Stimulated activated CD4-positive, alpha-beta T cell treated with anti-CD3 and anti-CD28 coated beads, Interleukin-15, amount 100 ng/mL, for 48 hours (primary cell): Measurements from ENCODE around the gene FAM83F.

Source experiments
- DNase-seq, 2 donors: peaks; one replicate each; pipeline ENCODE4 v3.0.0-alpha.2; 2020; ENCODE audit warnings: low read depth in 2 of 2

The FAM83F gene

GRCh38 chr22:39994041-39994565 lies 651 bp upstream of the FAM83F start:
- DNase-seq, result peak; percentile 23 to 24

- DNase-seq, result no peak
These were observed 869 bp downstream of the FAM83F start for GRCh38 chr22:39995393-39996252.

- no peak for DNase-seq
These were observed 2.0 kb downstream of the FAM83F start for GRCh38 chr22:39996732-39997131.

- DNase-seq, result no peak
These were observed 2.7 kb downstream of the FAM83F start for GRCh38 chr22:39997421-39997820.

- no peak for DNase-seq
These were observed 3.4 kb downstream of the FAM83F start for GRCh38 chr22:39997939-39998726.

- DNase-seq, result no peak
These were observed 4.5 kb downstream of the FAM83F start for GRCh38 chr22:39999144-39999757.

- DNase-seq, result no peak
These were observed 5.4 kb downstream of the FAM83F start for GRCh38 chr22:40000171-40000570.

- DNase-seq, result no peak
These were observed 6.4 kb downstream of the FAM83F start for GRCh38 chr22:40001106-40001505.

- DNase-seq, result no peak
These were observed 7.2 kb downstream of the FAM83F start for GRCh38 chr22:40001800-40002577.

GRCh38 chr22:40002935-40003715 lies 8.4 kb downstream of the FAM83F start:
- DNase-seq, result no peak

GRCh38 chr22:40004836-40005235 lies 10.1 kb downstream of the FAM83F start:
- no peak for DNase-seq

GRCh38 chr22:40006641-40007040 lies 11.9 kb downstream of the FAM83F start:
- DNase-seq, result no peak

GRCh38 chr22:40007853-40008710 lies 13.3 kb downstream of the FAM83F start:
- DNase-seq, result no peak

- DNase-seq, result no peak
These were observed 14.1 kb downstream of the FAM83F start for GRCh38 chr22:40008726-40009291.

GRCh38 chr22:40009292-40009774 lies 14.6 kb downstream of the FAM83F start:
- no peak for DNase-seq

GRCh38 chr22:40009951-40010671 lies 15.4 kb downstream of the FAM83F start:
- peak in 1 of 2 donors; percentile 21 for DNase-seq

- no peak for DNase-seq
These were observed 16.0 kb downstream of the FAM83F start for GRCh38 chr22:40010746-40011145.

- no peak for DNase-seq
These were observed 20.0 kb downstream of the FAM83F start for GRCh38 chr22:40014667-40015248.
